DMS 273 (cell line): ENCODE results near the gene PMPCA.

Experiments
- DNase-seq: peaks from one replicate; lab custom pipeline; 2025; ENCODE audit not compliant: unreplicated experiment; lab: John Stamatoyannopoulos, UW

Gene PMPCA

GRCh38 chr9:136373300-136374182 is 36.9 kb upstream of the PMPCA start, which contains the start of gene CARD9:
Gene CARD9 (minus strand): TSS chr9:136373669. CDS start chr9:136372078, 1,591 bp downstream.
- DNase-seq, result peak; percentile 90

- no peak for DNase-seq
Observed at GRCh38 chr9:136374183-136374575, 36.3 kb upstream of the PMPCA start.

GRCh38 chr9:136375096-136375495 is 35.4 kb upstream of the PMPCA start:
- no peak for DNase-seq

GRCh38 chr9:136376457-136376856 is 34.0 kb upstream of the PMPCA start:
- no peak for DNase-seq

GRCh38 chr9:136377341-136378169 is 32.9 kb upstream of the PMPCA start:
- DNase-seq, result no peak

- no peak for DNase-seq
Observed at GRCh38 chr9:136378170-136379002, 32.1 kb upstream of the PMPCA start.

- no peak for DNase-seq
Observed at GRCh38 chr9:136379003-136379287, 31.5 kb upstream of the PMPCA start.

- DNase-seq, result no peak
Observed at GRCh38 chr9:136379401-136379800, 31.1 kb upstream of the PMPCA start.

GRCh38 chr9:136379891-136380290 is 30.6 kb upstream of the PMPCA start:
- DNase-seq, result no peak

GRCh38 chr9:136380381-136380780 is 30.1 kb upstream of the PMPCA start:
- DNase-seq, result no peak

GRCh38 chr9:136381311-136381710 is 29.1 kb upstream of the PMPCA start:
- no peak for DNase-seq

GRCh38 chr9:136381966-136382513 is 28.4 kb upstream of the PMPCA start:
- no peak for DNase-seq

- DNase-seq, result no peak
Observed at GRCh38 chr9:136383436-136383835, 27.0 kb upstream of the PMPCA start.

- DNase-seq, result no peak
Observed at GRCh38 chr9:136385015-136385414, 25.4 kb upstream of the PMPCA start.

- DNase-seq, result peak; percentile 80
Observed at GRCh38 chr9:136386018-136386417, 24.4 kb upstream of the PMPCA start.

GRCh38 chr9:136387217-136387616 is 23.2 kb upstream of the PMPCA start:
- DNase-seq, result no peak

GRCh38 chr9:136389396-136389795 is 21.1 kb upstream of the PMPCA start:
- no peak for DNase-seq

- DNase-seq, result no peak
Observed at GRCh38 chr9:136391737-136392537, 18.5 kb upstream of the PMPCA start.

- no peak for DNase-seq
Observed at GRCh38 chr9:136392538-136393449, 17.7 kb upstream of the PMPCA start.
